ENCODE results near the gene ESAM.

ESAM gene, protein sequence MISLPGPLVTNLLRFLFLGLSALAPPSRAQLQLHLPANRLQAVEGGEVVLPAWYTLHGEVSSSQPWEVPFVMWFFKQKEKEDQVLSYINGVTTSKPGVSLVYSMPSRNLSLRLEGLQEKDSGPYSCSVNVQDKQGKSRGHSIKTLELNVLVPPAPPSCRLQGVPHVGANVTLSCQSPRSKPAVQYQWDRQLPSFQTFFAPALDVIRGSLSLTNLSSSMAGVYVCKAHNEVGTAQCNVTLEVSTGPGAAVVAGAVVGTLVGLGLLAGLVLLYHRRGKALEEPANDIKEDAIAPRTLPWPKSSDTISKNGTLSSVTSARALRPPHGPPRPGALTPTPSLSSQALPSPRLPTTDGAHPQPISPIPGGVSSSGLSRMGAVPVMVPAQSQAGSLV

DNA sequence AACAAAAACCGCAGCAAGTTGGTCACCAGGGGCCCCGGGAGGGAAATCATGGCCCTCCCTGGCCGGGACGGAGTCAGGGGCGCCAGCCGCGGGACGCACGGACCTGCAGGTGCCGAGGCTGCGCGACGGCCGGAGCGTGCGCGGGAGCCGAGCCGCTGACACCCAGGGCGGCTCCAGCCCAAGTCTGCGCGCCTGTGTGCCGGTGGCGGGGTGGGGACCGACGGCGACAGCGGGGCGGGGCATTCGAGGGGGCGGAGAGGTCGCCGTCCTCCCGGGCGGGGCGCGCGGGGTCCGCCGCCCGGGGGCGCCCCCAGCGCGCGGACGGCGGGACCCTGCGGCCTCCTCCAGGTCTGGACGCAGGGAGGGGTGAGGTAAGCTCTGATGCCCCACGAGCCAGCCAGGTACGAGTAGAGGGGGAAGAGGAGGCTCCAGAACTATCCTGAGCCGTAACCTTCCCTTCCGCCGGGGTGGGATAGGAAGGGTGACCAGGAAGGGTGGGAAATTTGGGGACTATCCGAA, at the start of gene ESAM:
Gene ESAM (minus strand): TSS at position 186 of the 519 bp plus-strand sequence. CDS start 136 bp downstream, at position 50.
- in situ Hi-C loops (cut with MboI; ENCODE audit: low sequenced_read_pairs), result no loop called here

DNA sequence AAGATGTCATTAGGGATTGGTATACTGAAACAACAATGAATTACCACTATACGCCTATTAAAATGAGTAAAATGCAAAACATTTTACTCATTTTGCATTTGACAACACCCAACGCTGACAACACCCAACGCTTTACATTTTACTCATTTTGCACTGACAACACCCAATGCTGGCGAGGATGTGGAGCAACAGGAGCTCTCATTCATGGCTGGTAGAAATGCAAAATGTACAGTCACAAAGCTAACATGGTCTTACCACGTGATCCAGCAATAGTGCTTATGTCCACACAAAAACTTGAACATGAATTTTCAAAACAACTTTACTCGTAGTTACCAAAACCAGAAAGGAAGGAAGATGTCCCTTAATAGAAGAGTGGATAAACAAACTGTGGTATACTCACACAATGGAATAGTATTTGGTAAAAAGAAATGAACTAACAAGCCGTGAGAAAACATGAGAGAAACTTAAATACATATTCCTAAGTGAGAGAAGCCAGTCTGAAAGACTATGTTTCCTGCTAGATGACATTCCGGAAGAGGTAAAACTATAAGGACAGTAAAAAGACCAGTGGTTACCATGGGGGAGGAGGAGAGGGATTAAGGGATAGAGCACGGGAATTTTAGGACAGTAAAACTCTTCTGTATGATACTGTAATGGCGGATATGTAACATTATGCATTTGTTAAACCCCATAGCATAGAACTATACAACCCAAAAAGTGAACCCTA, 49.5 kb upstream of the ESAM start:
- in situ Hi-C loops (cut with MboI; ENCODE audit: low sequenced_read_pairs), result loop anchor here (25.0 kb wide), 1 partner anchor 399 kb away; the partner anchor contains the start of gene OR8B4

DNA sequence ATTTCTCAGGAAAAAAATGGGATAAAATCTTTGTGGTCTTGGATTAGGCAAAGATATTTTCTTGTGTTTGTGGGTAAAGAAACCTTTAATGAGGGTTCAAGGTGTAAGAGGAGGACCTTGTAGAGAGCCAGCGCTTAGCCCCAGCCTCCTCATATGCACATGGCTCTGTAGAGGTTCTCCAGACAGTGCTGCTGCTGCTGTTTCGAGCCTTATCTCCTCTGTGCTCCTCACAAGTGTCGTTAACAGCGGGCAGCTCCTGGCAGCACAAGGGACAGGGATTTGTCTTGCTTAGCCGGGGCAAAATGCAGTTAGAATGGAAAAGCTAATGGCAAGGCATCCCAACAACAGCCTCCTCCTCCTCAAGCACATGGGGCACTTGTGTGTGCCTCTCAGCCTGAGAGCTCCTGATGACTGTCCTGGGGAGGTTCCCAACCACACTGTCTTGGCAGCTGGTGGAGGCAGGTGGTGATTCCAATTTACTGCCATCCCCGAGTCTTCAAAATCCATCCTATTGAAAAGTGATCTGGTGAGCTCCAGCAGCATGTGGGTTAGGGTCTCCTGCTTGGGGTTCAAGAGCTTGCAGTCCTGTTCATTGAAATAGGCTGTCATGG, 45.7 kb upstream of the ESAM start:
- in situ Hi-C loops (cut with MboI; ENCODE audit: low sequenced_read_pairs), result loop anchor here (25.0 kb wide), 1 partner anchor 395 kb away; the partner anchor contains the start of gene OR8B4

DNA sequence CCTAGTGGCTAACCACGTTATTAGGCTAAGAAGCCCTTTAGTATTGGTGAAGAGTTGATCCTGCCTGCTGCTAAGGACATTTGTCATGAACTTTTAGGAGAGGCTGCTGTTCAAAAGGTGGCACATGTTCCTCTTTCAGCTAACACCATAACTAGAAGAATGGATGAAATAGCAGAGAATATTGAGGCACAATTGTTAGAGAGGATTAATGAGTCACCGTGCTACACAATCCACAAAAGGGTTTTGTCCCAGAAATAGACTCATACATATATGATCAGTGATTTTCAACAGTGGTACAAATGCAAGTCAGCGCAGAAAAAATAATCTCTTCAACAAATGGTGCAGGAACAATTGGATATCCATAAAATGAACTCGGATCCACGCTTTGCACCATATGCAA, 45.1 kb upstream of the ESAM start:
- in situ Hi-C loops (cut with MboI; ENCODE audit: low sequenced_read_pairs), result loop anchor here (25.0 kb wide), 1 partner anchor 395 kb away; the partner anchor contains the start of gene OR8B4

DNA sequence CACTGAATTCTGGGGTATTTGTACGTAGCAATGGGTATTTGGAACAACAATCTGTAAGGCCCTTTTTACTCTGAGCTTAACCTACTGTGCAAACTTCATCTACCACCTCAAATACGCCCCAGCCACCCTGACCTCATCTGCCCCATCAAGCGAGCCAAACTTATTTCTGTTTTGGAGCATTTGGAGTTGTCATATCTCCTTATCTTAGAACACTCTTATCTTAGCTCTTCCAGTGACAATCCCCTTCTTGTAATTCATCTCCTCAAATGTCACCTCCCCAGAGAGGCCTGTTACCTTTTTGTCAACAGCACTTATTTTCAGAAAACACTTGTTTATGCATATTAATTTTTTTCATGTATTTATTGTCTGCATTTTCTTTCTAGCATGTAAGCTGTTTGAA, 42.8 kb upstream of the ESAM start:
- in situ Hi-C loops (cut with MboI; ENCODE audit: low sequenced_read_pairs), result loop anchor here (25.0 kb wide), 1 partner anchor 393 kb away; the partner anchor contains the start of gene OR8B4

DNA sequence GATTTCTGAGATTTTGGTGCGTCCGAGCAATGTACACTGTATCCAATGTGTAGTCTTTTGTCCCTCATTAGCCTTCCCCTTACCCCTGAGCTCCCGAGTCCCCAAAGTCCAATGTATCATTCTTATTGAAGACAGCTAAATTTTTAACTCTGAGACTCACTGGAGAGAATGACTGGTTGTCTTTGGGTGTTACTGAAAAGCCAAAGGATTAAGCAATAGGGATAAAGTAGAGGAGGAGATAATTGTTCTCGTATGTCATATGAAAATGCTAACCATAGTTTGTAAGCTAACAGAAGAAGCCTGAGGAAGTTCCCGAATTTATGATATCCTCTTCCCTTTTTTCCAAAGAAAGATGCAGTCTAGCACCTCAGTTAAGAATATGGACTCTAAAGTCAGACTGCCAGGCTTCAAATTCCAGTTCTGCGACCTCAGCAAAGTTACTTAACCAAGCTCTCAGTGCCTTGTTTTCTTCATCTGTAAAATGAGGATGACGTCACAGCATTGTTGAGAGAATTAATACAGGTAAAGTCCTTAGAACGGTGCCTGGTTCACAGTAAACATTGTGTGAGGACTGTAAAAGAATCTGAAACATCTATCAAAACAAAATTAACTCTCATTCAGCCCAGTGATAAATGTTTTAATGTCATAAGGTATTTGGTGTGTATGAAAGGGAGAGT, 39.7 kb upstream of the ESAM start:
- in situ Hi-C loops (cut with MboI; ENCODE audit: low sequenced_read_pairs), result loop anchor here (25.0 kb wide), 1 partner anchor 389 kb away; the partner anchor contains the start of gene OR8B4

DNA sequence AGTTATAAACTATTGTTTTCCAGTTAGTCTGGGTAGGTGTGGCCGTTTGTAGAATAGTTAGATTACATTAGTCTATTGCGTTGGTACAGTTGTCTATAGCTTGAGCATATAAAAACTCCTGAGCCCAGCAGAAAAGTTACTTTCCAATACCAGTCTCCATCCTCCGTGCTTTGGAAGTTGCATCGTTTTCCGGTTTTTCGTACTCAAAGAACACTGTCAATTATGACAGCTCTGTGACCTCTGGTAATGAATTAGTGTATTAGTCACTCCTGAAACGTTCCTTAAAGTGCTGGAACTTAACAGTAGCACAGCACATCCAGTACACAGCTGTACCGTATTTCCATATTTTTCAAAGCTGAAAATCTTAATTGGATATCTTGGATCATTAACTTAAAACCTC, 38.9 kb upstream of the ESAM start:
- in situ Hi-C loops (cut with MboI; ENCODE audit: low sequenced_read_pairs), result loop anchor here (25.0 kb wide), 1 partner anchor 389 kb away; the partner anchor contains the start of gene OR8B4

DNA sequence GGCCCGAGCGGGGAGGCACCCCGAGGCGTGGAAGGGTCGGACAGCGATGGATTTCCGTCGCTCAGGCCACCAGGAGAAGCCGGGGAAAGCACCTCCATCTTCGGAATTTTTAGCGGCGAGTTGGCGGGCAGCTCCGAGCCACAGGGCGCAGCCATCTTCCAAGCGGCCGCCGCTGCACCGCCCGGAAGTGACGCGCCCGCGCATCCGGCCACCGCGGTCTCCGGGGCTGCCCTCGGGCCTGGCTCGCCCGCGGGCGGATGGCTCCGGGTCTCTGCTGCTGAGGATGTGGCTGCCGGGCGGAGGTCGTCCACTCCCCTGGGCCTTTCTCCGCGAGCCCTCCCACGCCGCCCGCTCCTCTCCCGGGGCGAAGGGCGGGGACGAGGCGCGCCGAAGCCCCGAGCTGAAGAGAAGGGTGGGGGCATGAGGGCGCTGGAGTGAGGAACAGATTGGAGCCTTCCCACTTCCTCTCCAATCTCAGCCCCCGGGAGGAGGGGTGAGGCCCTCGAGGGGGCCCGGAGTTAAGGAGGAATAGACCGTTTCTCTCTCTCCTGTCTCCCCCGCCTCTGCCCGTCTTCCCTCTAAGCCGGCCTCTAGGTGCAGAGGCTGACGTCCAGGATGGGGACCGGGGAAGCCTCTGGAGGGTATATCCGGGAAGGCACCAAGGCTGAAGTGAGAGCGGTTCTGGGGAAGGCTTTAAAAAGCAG, 38.3 kb upstream of the ESAM start, which contains the start of gene MSANTD2:
Gene MSANTD2 (minus strand): TSS at position 181 of the 704 bp plus-strand sequence. CDS start 26 bp downstream, at position 155.
- in situ Hi-C loops (cut with MboI; ENCODE audit: low sequenced_read_pairs), result loop anchor here (25.0 kb wide), 1 partner anchor 388 kb away; the partner anchor contains the start of gene OR8B4

DNA sequence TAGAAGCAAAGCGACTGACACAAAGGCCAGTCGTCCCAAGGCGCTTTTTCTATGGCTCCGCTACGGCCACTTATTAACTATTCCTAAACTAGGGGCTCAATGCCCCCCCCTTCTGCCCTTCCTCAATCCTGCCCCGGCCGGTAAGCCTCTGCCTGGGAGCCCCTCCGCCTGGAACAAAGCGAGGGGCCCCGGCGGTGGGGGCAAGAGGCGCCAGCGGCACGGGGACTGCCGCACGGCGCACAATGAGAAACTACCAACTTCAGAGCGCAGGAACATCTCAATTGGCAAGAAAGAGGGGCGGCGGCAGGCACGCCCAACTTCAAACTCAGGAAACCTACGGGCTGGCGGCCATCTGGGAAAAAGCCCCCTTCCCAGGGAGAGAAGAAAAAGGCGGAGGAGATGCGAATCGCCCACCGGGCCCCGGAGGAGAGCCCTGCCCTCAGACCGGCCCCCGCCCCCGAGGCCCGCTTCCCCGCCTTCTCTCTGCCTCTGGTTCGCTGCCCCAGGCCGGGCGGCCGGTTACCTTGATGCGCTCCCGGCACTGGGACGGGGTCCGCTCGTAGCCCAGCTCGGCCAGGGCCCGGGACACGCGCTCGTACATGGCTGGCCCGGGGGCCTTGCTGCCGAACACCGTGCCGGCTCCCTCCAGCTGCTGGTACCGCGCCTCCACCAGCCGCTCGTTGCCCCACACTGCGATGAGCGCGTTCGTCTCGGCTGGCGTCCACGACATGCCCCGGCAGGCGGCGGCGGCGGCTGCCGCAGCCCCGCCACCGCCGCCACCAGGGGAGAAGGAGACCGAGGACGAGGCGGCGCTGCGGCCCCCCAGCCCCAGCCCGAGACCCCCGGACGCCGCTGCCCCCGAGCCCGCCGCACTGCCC, 37.5 kb upstream of the ESAM start:
- in situ Hi-C loops (cut with MboI; ENCODE audit: low sequenced_read_pairs), result loop anchor here (25.0 kb wide), 1 partner anchor 387 kb away; the partner anchor contains the start of gene OR8B4

DNA sequence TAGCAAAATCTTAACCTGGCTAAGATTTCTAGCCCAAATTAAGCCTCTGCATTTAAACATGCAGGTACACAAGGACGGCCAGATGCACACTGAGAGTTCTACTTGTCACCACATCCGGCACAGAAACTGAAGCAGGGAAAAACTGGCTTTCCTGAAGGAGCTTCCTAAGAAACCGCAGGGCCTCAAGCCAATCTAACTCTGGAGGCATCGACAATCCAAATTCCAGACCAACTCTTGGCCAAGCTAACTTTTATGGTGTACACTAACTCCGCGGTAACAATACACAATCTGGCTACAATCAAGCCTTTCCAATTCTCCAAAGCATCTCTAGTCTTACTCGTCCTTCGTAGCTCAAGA, 36.9 kb upstream of the ESAM start:
- in situ Hi-C loops (cut with MboI; ENCODE audit: low sequenced_read_pairs), result no loop called here

DNA sequence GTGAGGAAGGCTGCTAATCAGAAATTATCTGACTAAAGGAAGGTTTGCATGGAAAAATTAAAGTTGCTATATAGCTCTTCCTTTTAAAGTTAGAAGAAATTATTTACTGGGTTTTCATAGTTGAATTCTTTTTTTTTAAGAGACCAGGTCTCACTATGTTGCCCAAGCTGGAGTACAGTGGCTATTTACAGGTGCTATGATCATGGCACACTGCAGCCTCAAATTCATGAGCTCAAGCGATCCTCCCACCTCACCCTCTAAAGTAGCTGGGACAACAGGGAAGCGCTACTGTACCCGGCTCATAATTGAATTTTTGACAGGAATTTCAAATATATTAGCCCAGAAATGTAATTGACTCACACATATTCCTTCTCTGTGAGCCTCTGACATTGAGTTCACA, 34.2 kb upstream of the ESAM start:
- in situ Hi-C loops (cut with MboI; ENCODE audit: low sequenced_read_pairs), result no loop called here

DNA sequence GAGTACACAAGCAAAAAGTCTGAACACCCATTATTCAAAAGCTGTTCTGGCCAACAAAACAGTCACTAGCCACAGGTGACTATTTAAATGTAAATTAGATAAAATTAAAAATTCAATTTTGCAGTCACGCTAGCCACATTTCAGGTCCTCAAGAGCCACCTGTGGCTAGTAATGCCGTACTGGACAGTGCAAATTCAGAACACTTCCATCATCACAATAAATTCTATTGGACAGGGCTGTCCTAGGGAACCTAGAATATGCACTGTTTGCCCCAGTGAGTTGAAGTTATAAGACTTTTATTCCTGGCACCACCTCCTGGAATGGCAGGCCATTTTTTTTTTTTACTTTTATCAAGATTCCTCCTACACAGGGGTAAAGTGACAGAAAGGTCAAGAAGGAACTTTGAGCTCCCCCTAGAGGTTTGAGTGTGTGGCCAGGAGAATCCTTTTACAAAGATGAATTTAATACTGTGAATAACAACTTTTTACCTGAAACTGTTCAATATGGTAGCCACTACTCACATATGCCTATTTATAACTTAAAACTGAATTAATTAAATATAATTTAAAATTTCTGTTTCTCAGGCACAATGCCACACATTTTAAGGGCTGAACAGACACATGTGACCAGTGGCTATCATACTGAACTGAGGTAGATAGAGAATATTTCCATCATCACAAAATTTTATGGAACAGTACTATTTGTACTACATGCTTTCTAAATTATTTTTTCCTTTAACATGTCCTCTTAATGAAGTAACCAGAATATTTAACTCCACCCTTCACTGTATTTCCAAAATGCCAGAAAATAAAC, 31.6 kb upstream of the ESAM start:
- in situ Hi-C loops (cut with MboI; ENCODE audit: low sequenced_read_pairs), result no loop called here

DNA sequence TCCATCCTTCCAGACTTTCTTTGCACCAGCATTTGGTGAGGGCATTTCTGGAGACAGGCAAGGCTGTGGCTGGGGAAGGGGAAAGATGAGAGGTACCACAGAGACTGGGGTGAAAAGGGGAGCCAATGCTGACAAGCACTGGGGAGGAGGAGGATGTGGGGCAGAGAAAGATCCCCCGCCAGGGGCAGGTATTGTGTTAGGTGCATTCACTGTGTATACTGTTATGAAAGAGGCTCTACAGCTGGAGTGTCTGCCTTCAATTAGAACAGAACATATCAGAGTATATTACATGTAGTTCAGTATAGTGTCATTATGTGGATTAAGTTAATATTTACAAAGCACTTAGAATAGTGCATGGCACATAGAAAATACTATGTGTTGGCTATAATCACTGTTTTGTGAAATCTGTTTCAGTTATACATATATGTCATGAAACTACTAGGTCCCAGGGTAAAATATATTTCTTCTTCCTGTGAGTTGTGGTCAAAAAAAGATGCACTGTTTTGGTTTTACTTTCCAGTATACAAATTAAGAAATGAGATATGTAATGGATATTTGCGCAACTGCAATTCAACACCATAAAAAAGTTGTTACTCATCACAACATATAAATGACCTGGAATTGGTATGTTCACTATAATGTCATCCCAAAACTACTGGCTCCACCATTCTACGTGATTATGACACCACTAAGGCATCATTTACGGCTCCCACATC, 29.7 kb upstream of the ESAM start:
- in situ Hi-C loops (cut with MboI; ENCODE audit: low sequenced_read_pairs), result no loop called here

DNA sequence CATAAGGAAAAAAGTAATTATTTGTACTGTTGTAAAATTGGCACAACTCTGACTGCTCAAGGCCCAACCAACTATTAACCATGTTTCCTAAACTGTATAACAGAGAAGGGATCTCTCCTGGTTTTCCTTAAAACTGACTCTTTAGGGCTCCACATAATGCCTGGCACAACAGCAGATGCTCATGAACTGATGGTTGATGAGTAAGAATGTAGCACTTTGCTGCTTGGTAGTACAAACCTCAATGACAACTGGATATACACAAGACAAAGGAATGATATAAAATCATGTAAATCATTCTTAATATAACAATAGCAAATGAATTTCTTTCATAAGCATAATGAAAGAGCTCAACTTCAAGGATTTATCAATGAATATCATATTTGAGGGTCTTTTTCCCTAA, 26.4 kb upstream of the ESAM start:
- in situ Hi-C loops (cut with MboI; ENCODE audit: low sequenced_read_pairs), result no loop called here

DNA sequence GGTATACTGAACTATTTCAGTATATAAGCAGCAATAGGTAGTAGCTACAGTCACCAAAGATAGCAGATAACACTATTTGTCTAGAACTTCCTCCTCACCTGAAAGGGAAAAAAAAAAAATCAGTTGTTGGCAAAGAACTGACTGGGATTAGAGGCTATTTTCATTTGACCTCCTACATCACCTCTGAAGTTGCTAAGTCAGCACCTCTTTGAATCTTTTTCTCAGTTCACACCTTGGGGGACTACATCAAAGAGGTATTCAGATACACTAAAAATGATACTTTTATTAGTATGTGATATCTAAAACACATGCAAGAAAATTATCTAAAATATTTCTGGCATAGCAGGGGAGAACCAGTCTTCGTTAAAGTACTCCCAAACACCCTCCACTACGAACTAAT, 22.0 kb upstream of the ESAM start:
- in situ Hi-C loops (cut with MboI; ENCODE audit: low sequenced_read_pairs), result no loop called here

DNA sequence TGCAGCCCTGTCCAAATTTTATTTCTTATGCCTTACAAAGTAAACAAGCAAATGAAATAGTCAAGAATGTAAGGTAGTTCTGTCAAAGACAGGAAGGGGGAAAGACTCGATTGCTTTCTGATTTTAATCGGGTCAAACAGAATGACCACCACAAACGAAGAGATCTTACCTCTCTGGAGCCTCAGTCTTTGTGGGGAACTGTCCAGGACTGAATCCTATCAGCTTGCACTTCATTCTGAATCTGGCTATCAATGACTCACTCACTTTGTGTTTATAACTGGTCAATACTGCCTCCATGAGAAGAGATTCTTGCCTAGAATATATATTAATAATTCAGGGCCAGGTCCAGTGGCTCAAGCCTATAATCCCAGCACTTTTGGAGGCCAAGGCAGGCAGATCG, 20.9 kb upstream of the ESAM start:
- in situ Hi-C loops (cut with MboI; ENCODE audit: low sequenced_read_pairs), result no loop called here

DNA sequence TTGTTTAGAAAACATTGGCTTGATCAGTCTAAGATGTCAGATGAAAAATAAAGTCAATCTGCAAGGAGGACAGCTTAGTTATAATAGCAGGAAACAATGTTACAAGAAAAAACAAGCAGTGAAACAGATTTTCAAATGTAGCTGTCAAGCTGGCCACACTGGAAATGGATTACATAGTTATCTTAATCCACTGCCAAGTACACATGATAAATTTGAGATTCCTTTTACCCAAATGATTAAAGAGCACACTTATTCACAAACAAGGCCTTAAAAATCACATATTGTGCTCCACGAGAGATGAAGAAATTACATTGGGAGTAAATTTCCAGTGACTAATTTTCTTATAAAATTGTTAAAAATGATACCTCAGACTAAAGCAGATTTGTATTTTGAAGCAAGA, 17.5 kb upstream of the ESAM start:
- in situ Hi-C loops (cut with MboI; ENCODE audit: low sequenced_read_pairs), result no loop called here
